Measurements from ENCODE around the gene CACFD1.

The CACFD1 gene

DNA sequence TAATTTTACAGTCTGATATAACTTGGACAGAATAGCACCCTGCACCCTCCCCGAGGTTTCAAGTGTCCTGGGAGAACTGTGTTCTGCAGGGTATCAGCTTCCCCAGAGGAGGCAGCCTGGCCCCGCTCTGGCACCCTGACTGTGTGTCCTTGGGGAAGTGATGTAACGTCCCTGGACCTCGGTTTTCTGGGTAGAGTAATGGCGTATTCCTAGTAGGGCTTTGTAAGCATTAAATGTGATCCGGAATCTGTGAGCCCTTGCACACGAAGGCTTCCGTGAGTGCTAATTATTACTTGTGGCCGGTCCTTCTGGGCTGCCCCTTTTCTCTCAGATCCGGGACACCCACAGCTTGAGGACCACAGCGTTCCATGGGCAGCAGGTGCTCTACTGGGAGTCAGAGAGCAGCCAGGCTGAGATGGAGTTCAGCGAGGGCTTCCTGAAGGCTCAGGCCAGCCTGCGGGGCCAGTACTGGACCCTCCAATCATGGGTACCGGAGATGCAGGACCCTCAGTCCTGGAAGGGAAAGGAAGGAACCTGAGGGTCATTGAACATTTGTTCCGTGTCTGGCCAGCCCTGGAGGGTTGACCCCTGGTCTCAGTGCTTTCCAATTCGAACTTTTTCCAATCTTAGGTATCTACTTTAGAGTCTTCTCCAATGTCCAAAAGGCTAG, 1.0 kb upstream of the CACFD1 start:
- TF ChIP-seq TARDBP (IDR thresholded peaks at IDR 0.05) (no peak), SUZ12 (IDR thresholded peaks at IDR 0.05) (no peak), FOXA1 (IDR thresholded peaks at IDR 0.05) (no peak), FOXM1 (IDR thresholded peaks at IDR 0.05; ENCODE audit: borderline replicate concordance) (no peak), HDGF (IDR thresholded peaks at IDR 0.05; ENCODE audit: borderline replicate concordance) (no peak), ARNT (IDR thresholded peaks at IDR 0.05) (no peak), BHLHE40 (IDR thresholded peaks at IDR 0.05; ENCODE audit: borderline replicate concordance) (no peak), CTBP1 (IDR thresholded peaks at IDR 0.05; ENCODE audit: borderline replicate concordance) (no peak), SP1 (IDR thresholded peaks at IDR 0.05) (no peak), LEF1 (IDR thresholded peaks at IDR 0.05; ENCODE audit: borderline replicate concordance) (no peak), NFRKB (IDR thresholded peaks at IDR 0.05) (no peak), L3MBTL2 (conservative IDR thresholded peaks at IDR 0.05) (no peak), ELF4 (IDR thresholded peaks at IDR 0.05) (no peak), ZNF384 (IDR thresholded peaks at IDR 0.05) (no peak), FOXK2 (IDR thresholded peaks at IDR 0.05) (no peak), PKNOX1 (IDR thresholded peaks at IDR 0.05) (no peak)
- ChIA-PET CTCF (interaction anchor here (0.6 to 0.9 kb wide), 2 partner anchors 27 to 271 kb away, joined by 3 read pairs; no protein-coding TSS in a partner anchor), POLR2A (interaction anchor here (0.6 to 2.1 kb wide), 9 partner anchors 11 to 428 kb away, joined by 3 to 8 read pairs (median 4); partner anchors contain the start of genes MED22, REXO4 and RPL7A)
- DNase-seq (ENCODE audit: extremely low spot score), result no peak

GRCh38 chr9:133460405-133461175, 812 bp downstream of the CACFD1 start:
- ChIA-PET POLR2A (interaction anchor here (0.8 to 2.1 kb wide), 6 partner anchors 19 to 263 kb away, joined by 3 to 8 read pairs (median 3); partner anchors contain the start of genes REXO4 and SLC2A6), CTCF (no interaction called here)
- no peak for TF ChIP-seq PKNOX1 (IDR thresholded peaks at IDR 0.05)
- DNase-seq (ENCODE audit: extremely low spot score), result no peak

DNA sequence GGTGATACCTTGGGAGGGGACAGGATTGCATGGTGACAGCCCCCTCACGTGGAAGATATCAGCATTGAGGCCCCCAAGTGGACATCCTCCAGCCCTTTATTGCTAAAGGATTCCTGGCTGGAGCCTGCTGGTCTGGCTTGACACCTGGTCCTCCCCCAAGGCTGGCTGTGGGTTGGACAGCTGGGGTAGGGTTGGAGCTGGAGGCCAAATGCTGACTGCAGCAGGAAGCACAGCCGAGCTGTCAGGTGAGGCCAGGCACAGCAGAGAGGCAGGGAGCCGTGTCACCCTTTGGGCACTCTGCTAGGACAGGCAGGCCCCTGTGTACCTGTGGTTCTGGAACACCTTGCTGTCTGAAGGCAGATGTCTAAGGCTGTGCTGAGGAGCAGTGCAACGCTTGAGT, 2.2 kb downstream of the CACFD1 start:
- CTCF ChIA-PET, result no interaction called here
- POLR2A ChIA-PET, result interaction anchor here (1.0 kb wide), 1 partner anchor 17 kb away, joined by 4 read pairs; the partner anchor contains the start of gene SLC2A6
- TF ChIP-seq PKNOX1 (IDR thresholded peaks at IDR 0.05), result no peak
- TF ChIP-seq BHLHE40 (IDR thresholded peaks at IDR 0.05; ENCODE audit: borderline replicate concordance), result no peak
- no peak for TF ChIP-seq SP1 (IDR thresholded peaks at IDR 0.05)
- no peak for TF ChIP-seq CTBP1 (IDR thresholded peaks at IDR 0.05; ENCODE audit: borderline replicate concordance)
- TF ChIP-seq FOXA1 (IDR thresholded peaks at IDR 0.05), result no peak
- no peak for TF ChIP-seq FOXM1 (IDR thresholded peaks at IDR 0.05; ENCODE audit: borderline replicate concordance)
- no peak for TF ChIP-seq HDGF (IDR thresholded peaks at IDR 0.05; ENCODE audit: borderline replicate concordance)
- no peak for TF ChIP-seq ELF4 (IDR thresholded peaks at IDR 0.05)
- TF ChIP-seq ARNT (IDR thresholded peaks at IDR 0.05), result no peak
- TF ChIP-seq ZNF384 (IDR thresholded peaks at IDR 0.05), result no peak
- TF ChIP-seq LEF1 (IDR thresholded peaks at IDR 0.05; ENCODE audit: borderline replicate concordance), result no peak
- TF ChIP-seq SUZ12 (IDR thresholded peaks at IDR 0.05), result no peak
- no peak for TF ChIP-seq NFRKB (IDR thresholded peaks at IDR 0.05)
- no peak for TF ChIP-seq L3MBTL2 (conservative IDR thresholded peaks at IDR 0.05)
- TF ChIP-seq TARDBP (IDR thresholded peaks at IDR 0.05), result no peak
- TF ChIP-seq FOXK2 (IDR thresholded peaks at IDR 0.05), result no peak
- DNase-seq (ENCODE audit: extremely low spot score), result no peak

- no peak for DNase-seq (ENCODE audit: extremely low spot score)
- POLR2A ChIA-PET, result interaction anchor here (0.7 kb wide), 1 partner anchor 16 kb away, joined by 3 read pairs; no protein-coding TSS in a partner anchor
- no peak for TF ChIP-seq HDGF (IDR thresholded peaks at IDR 0.05; ENCODE audit: borderline replicate concordance)
- no peak for TF ChIP-seq FOXM1 (IDR thresholded peaks at IDR 0.05; ENCODE audit: borderline replicate concordance)
- TF ChIP-seq CTBP1 (IDR thresholded peaks at IDR 0.05; ENCODE audit: borderline replicate concordance), result no peak
- no peak for TF ChIP-seq FOXA1 (IDR thresholded peaks at IDR 0.05)
- TF ChIP-seq NFRKB (IDR thresholded peaks at IDR 0.05), result no peak
- TF ChIP-seq L3MBTL2 (conservative IDR thresholded peaks at IDR 0.05), result no peak
- TF ChIP-seq TARDBP (IDR thresholded peaks at IDR 0.05), result no peak
- no peak for TF ChIP-seq SP1 (IDR thresholded peaks at IDR 0.05)
- TF ChIP-seq BHLHE40 (IDR thresholded peaks at IDR 0.05; ENCODE audit: borderline replicate concordance), result no peak
- no peak for TF ChIP-seq ARNT (IDR thresholded peaks at IDR 0.05)
- TF ChIP-seq PKNOX1 (IDR thresholded peaks at IDR 0.05), result no peak
- no peak for TF ChIP-seq ELF4 (IDR thresholded peaks at IDR 0.05)
- no peak for TF ChIP-seq ZNF384 (IDR thresholded peaks at IDR 0.05)
- TF ChIP-seq LEF1 (IDR thresholded peaks at IDR 0.05; ENCODE audit: borderline replicate concordance), result no peak
- no peak for TF ChIP-seq FOXK2 (IDR thresholded peaks at IDR 0.05)
- no peak for TF ChIP-seq SUZ12 (IDR thresholded peaks at IDR 0.05)
- CTCF ChIA-PET, result no interaction called here
These were observed 3.6 kb downstream of the CACFD1 start for GRCh38 chr9:133463234-133463863.

All from HEK293T (cell line).